Measurements from ENCODE around the gene LANCL3.
"Not testable (repeated sequence)": the region's sequence is repeated elsewhere in the genome, so short reads cannot be mapped to it uniquely, and the experiment has no call there.

Gene LANCL3

GRCh38 chrX:37613933-37614332 lies 42.5 kb downstream of the LANCL3 start:
- no peak for DNase-seq (ENCODE audit: low read depth)

GRCh38 chrX:37627602-37628001 lies 56.1 kb downstream of the LANCL3 start:
- DNase-seq (ENCODE audit: low read depth) = no peak

GRCh38 chrX:37638047-37638446 lies 66.6 kb downstream of the LANCL3 start:
- no peak for DNase-seq (ENCODE audit: low read depth)

- no peak for DNase-seq (ENCODE audit: low read depth)
Measured at GRCh38 chrX:37640142-37640541, 68.7 kb downstream of the LANCL3 start.

- no peak for DNase-seq (ENCODE audit: low read depth)
Measured at GRCh38 chrX:37641859-37642258, 70.4 kb downstream of the LANCL3 start.

- DNase-seq (ENCODE audit: low read depth) = no peak
Measured at GRCh38 chrX:37644381-37645305, 73.2 kb downstream of the LANCL3 start.

- DNase-seq (ENCODE audit: low read depth) = no peak
Measured at GRCh38 chrX:37646254-37646653, 74.8 kb downstream of the LANCL3 start.

- DNase-seq (ENCODE audit: low read depth) = not testable (repeated sequence)
Measured at GRCh38 chrX:37650879-37651278, 79.4 kb downstream of the LANCL3 start.

GRCh38 chrX:37651921-37652452 lies 80.5 kb downstream of the LANCL3 start:
- DNase-seq (ENCODE audit: low read depth) = no peak

- DNase-seq (ENCODE audit: low read depth) = no peak
Measured at GRCh38 chrX:37652589-37653231, 81.2 kb downstream of the LANCL3 start.

- no peak for DNase-seq (ENCODE audit: low read depth)
Measured at GRCh38 chrX:37653397-37654085, 82.1 kb downstream of the LANCL3 start.

GRCh38 chrX:37658343-37659030 lies 87.0 kb downstream of the LANCL3 start:
- no peak for DNase-seq (ENCODE audit: low read depth)

- DNase-seq (ENCODE audit: low read depth) = no peak
Measured at GRCh38 chrX:37659047-37659446, 87.6 kb downstream of the LANCL3 start.

- DNase-seq (ENCODE audit: low read depth) = no peak
Measured at GRCh38 chrX:37662181-37662580, 90.7 kb downstream of the LANCL3 start.

GRCh38 chrX:37666516-37666915 lies 95.1 kb downstream of the LANCL3 start:
- no peak for DNase-seq (ENCODE audit: low read depth)

GRCh38 chrX:37667141-37667540 lies 95.7 kb downstream of the LANCL3 start:
- no peak for DNase-seq (ENCODE audit: low read depth)

GRCh38 chrX:37672563-37672962 lies 101.1 kb downstream of the LANCL3 start:
- DNase-seq (ENCODE audit: low read depth) = no peak

GRCh38 chrX:37676811-37677210 lies 105.3 kb downstream of the LANCL3 start:
- DNase-seq (ENCODE audit: low read depth) = no peak

GRCh38 chrX:37677243-37677642 lies 105.8 kb downstream of the LANCL3 start:
- no peak for DNase-seq (ENCODE audit: low read depth)

- DNase-seq (ENCODE audit: low read depth) = no peak
Measured at GRCh38 chrX:37677765-37678164, 106.3 kb downstream of the LANCL3 start.

- DNase-seq (ENCODE audit: low read depth) = no peak
Measured at GRCh38 chrX:37678574-37678973, 107.1 kb downstream of the LANCL3 start.

GRCh38 chrX:37679230-37679629 lies 107.8 kb downstream of the LANCL3 start:
- DNase-seq (ENCODE audit: low read depth) = no peak
